Measurements from ENCODE around the gene OR6K3.
"Not testable (repeated sequence)": the region's sequence is repeated elsewhere in the genome, so short reads cannot be mapped to it uniquely, and the experiment has no call there.

OR6K3 gene

GRCh38 chr1:158720620-158721019 is at the start of gene OR6K3:
Gene OR6K3 (minus strand): TSS chr1:158720720. CDS start chr1:158718115, 2,605 bp downstream.
- DNase-seq: no peak

- DNase-seq: no peak
Measured at GRCh38 chr1:158754420-158754819, 33.9 kb upstream of the OR6K3 start, which contains the start of gene OR6K6. Gene OR6K6 (plus strand): TSS chr1:158754720. CDS start chr1:158754888, 168 bp downstream.

- no peak for DNase-seq
Measured at GRCh38 chr1:158752155-158752712, 31.7 kb upstream of the OR6K3 start.

- DNase-seq: no peak
Measured at GRCh38 chr1:158735848-158736247, 15.3 kb upstream of the OR6K3 start.

- no peak for DNase-seq
Measured at GRCh38 chr1:158732524-158732923, 12.0 kb upstream of the OR6K3 start.

GRCh38 chr1:158731707-158732106 is 11.2 kb upstream of the OR6K3 start:
- no peak for DNase-seq

- no peak for DNase-seq
Measured at GRCh38 chr1:158730453-158730852, 9.9 kb upstream of the OR6K3 start.

GRCh38 chr1:158728510-158729225 is 8.1 kb upstream of the OR6K3 start:
- DNase-seq: no peak

- no peak for DNase-seq
Measured at GRCh38 chr1:158724442-158724841, 3.9 kb upstream of the OR6K3 start.

- DNase-seq: no peak
Measured at GRCh38 chr1:158719664-158720063, 856 bp downstream of the OR6K3 start.

GRCh38 chr1:158717344-158717743 is 3.2 kb downstream of the OR6K3 start:
- no peak for DNase-seq

GRCh38 chr1:158716335-158716734 is 4.2 kb downstream of the OR6K3 start:
- no peak for DNase-seq

GRCh38 chr1:158714754-158715153 is 5.8 kb downstream of the OR6K3 start:
- DNase-seq: no peak

GRCh38 chr1:158711098-158711497 is 9.4 kb downstream of the OR6K3 start:
- no peak for DNase-seq

- DNase-seq: no peak
Measured at GRCh38 chr1:158706096-158706495, 14.4 kb downstream of the OR6K3 start.

- DNase-seq: no peak
Measured at GRCh38 chr1:158700552-158700951, 20.0 kb downstream of the OR6K3 start, which contains the start of gene OR6K2. Gene OR6K2 (minus strand): TSS chr1:158700652. CDS start chr1:158700652, 0 bp downstream.

- DNase-seq: no peak
Measured at GRCh38 chr1:158694596-158694995, 25.9 kb downstream of the OR6K3 start.

GRCh38 chr1:158692356-158692755 is 28.2 kb downstream of the OR6K3 start:
- no peak for DNase-seq

- DNase-seq: no peak
Measured at GRCh38 chr1:158691907-158692306, 28.6 kb downstream of the OR6K3 start.

GRCh38 chr1:158691149-158691548 is 29.4 kb downstream of the OR6K3 start:
- not testable (repeated sequence) for DNase-seq

GRCh38 chr1:158689875-158690274 is 30.6 kb downstream of the OR6K3 start:
- no peak for DNase-seq

GRCh38 chr1:158689110-158689509 is 31.4 kb downstream of the OR6K3 start:
- no peak for DNase-seq

- DNase-seq: not testable (repeated sequence)
Measured at GRCh38 chr1:158688343-158688742, 32.2 kb downstream of the OR6K3 start.

- no peak for DNase-seq
Measured at GRCh38 chr1:158687037-158687436, 33.5 kb downstream of the OR6K3 start.
